GM18520 (cell line): Measurements from ENCODE around the gene PRSS27.

Source experiments
- ATAC-seq: cut with Tn5 transposase; IDR thresholded peaks from one replicate; pipeline ENCODE4 v1.9.1; 2021; ENCODE audit not compliant: unreplicated experiment

Gene PRSS27

GRCh38 chr16:2710021-2710710 is 9.9 kb downstream of the PRSS27 start:
- no peak for ATAC-seq

DNA sequence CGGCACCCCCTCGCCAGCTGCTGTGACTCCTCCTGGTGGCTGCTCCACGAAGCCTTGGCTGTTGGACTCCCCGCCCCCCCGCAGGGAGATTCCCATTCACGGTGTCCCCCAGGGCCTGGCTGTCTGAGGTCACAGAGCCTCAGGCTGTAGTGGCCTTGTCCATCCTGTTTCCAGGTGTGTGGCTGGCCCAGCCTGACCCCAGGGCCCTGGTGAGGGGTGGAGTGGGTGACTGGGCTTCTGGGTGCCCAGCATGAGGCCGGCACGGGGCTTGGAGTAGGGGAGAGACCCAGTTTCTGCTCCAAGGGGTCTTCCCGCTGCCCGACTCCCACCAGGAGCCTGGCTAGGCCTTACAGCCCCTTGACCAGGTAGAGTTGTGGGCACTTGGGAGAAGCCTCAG is 10.4 kb downstream of the PRSS27 start:
- no peak for ATAC-seq

GRCh38 chr16:2708955-2709587 is 11.0 kb downstream of the PRSS27 start:
- no peak for ATAC-seq

GRCh38 chr16:2708290-2708639 is 11.8 kb downstream of the PRSS27 start:
- ATAC-seq, result no peak

DNA sequence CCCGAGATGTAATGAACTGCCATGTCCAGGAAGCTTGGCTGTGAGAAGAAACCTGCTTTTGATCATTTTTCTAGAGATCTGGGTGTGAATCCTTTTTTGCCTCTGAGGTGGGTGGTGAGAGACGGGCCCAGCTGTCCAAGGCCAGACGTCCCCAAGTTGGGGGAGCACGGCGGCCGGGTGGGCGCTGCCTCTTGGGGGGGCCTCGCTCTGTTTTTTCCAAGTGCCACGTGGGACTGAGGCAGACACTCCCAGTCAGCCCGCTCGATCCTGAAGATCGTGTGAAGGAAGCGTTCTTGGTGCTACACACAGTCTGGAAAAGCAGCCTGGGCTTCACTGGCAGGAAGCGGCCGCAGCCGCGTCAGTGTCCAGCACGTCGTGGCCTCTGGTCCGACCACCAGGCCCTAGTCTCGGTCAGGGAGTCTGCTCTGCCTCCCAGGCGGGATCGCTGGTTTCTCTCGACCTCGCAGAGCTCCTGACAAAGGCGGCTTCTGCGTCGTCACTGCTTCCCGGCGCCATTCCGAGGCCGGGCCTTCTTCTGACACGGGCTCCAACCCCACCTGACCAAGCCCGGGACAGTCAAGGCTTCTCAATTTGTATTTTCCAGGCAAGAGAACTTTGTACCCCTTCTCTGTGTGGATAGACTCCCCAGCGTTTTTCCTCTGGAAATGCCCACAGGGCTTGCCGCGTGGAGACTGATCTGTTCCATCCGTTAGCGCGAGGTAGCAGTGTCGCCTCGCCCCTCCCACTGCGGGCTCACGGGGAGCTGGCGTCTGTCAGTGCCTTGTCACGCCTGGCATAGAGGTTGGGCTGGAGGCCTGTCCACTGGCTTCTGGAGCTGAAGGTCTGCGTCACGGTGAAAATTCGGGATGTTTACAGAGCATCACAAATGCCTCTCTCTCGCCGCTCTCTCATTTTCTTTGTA is 12.4 kb downstream of the PRSS27 start:
- no peak for ATAC-seq

DNA sequence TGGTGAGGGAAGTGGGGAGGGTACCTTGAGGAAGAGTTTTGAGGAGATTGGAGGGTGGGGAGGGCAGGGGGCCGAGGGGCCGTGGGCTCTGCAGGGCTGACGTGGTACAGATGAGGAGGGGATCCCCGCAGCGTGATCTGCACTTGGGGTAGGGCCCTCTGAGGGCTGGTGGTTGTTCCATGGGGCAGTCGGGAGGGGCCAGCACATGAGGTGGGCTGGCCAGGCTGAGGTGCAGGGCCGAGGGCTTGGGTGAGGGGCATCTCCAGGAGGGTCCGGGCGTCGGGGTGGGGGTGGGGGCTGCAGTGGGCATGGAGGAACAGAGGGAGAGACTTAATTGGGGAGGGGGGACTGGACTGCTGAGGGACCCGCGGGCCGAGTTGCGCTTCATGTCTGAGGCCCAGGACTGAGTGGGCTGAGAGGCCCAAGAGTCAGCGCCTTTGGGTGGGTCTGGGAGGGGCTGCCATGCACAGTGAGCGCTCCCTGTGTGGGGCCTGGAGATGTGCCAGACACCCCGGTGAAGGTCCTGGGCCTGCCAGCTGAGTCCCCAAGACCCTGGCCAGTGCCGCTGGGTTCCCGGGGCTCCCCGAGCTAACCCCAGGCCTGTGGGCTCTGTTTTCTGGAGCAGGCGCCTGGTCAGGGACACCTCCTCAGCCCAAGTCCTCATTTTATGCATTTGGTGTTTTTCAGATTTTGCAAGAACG is 13.3 kb downstream of the PRSS27 start:
- ATAC-seq, result no peak

- ATAC-seq, result no peak
Observed at GRCh38 chr16:2706085-2706484, 13.9 kb downstream of the PRSS27 start.

DNA sequence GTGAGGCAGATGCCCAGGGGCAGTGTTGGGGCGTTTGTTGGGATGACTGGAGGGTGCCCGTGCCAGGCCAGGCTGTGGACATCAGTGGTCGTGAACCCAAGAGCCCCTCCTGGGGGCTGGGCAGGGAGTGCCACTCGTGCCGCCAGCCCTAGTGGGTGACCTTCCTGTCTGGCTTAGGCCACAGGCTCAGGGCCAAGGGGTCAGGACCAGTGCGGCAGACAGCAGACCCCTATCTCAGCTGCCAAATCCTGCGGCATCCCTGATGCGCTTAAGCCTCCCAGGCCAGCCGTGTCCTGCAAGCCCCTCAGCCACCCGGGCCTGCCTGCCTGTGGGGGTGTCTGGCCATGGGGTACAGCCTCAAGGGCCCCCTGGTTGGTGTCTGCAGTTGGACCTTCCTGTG is 14.7 kb downstream of the PRSS27 start:
- no peak for ATAC-seq

DNA sequence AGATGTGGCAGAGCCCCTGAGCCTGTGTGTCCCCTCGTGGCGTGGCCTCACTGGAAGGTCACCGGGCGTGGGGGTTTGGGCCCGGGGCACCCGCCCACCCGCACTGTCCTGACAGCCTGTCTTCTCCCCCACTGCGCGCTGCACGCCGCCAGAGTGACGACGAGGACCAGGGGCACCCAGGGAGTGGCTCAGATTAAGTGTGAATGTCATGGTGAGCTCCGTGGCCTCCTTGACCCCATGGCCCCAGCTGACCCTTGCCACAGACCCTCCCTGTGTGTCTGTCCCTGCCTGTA is 15.1 kb downstream of the PRSS27 start:
- no peak for ATAC-seq

- ATAC-seq, result no peak
Observed at GRCh38 chr16:2704166-2704982, 15.7 kb downstream of the PRSS27 start.

GRCh38 chr16:2702871-2703745 is 16.9 kb downstream of the PRSS27 start:
- no peak for ATAC-seq

- no peak for ATAC-seq
Observed at GRCh38 chr16:2702438-2702825, 17.6 kb downstream of the PRSS27 start.

DNA sequence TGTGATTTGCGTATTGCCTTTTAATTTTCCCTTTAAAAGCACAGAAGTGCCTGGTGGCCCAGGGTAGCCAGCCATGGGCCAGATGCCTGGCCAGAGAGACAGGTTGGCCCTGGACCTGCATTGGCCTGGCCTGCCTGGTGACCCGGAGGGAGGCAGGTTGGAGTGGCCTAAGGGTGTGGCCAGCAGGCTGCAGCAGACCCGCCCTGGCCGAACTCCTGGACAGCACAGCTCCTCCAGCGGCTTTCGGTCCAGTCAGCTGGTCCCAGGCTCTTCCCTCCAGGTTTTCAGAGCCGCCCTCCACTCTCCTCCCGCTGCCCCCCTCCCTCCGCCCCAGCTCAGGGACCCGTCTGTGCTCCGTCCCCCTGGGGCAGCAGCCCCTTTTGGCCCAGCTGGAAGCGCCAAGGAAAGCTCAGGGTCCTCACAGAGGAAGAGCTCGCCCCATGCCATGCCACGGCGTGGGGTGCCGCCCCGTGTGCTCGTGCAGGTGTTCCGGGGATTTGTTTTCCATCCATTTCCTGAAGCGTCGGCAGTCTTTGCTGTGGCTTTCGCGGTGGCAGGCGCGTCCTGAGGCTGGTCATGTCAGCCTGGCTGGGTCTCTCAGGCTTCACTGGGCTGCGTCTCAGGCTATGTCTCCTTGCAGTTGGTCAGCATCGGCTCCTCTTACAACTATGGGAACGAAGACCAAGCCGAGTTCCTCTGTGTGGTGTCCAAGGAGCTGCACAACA is 18.1 kb downstream of the PRSS27 start:
- ATAC-seq, result no peak

GRCh38 chr16:2701272-2701671 is 18.8 kb downstream of the PRSS27 start:
- no peak for ATAC-seq

DNA sequence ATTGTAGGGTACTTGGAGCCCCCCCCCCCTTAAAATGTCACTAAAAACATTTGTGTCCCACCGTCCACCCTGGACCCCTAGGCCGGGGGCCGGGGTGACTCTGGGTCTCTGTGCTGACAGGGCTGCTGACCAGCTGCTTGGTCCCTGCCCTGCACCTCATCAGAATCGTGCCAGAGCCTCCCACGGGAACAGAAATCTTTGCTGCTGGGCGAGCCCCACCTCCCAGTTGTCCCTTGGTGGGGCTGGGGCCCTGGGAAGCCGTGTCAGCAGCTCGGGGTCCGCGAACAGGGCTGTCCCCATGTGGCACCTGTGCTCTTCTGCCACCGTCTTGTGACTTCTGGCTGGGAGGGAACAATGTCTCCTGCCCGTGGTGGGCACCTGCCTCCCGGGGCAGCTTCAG is 19.2 kb downstream of the PRSS27 start:
- no peak for ATAC-seq

GRCh38 chr16:2699791-2700600 is 20.0 kb downstream of the PRSS27 start:
- no peak for ATAC-seq

DNA sequence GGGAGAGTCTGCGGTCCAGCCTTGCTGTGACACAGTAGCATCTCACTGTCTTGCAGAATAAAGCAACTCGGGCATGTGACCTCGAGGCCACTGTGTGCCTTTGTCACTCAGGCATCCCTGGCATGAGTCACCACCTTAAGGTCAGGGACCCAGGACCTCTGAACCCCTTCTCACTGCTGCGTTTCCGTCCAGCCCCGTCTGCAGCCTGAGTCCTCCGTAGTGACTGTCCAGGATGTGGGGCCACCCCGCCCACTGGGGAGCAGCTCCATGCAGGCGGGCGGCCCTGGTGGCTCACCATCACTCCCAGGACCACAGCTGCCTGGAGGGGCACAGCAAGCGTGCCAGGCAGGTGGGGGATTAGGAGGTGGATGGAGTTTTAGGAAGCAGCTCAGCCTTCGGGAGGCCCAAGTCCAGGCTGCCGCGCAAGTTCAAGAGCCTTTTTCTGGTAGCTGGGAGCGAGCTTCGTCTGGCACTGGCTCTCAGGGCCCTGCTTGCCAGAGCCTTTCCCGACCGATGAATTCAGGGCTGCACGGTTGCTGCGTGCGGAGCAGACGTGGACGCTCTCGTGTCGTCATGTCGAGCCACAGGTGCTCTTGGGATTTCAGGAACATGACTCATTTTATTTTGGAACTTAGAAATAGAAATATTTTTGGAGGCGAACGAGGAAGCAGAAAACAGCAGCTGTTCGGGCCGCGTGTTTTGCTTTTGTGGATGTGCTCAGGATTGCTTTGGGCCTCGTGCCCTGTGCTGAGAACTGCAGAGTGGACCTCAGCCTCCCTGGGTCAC is 20.9 kb downstream of the PRSS27 start:
- no peak for ATAC-seq
